RWPE2 (cell line): ENCODE measurements around the gene R3HDM4.
A peak's percentile ranks its signal among the peaks of the same experiment; 100 is the strongest.

Source experiments
- ATAC-seq: fragments of 200-7000 bp; cut with Tn5 transposase; 3 replicates; pipeline ENCODE4 v1.9.1; 2021; ENCODE audit warnings: low read depth
- DNase-seq: peaks from one replicate; pipeline ENCODE4 v3.0.0-alpha.2; 2020; ENCODE audit warnings: low spot score
- H3K27ac ChIP-seq: fragments of 450-650 bp; 2 replicates; pipeline ENCODE4 v1.5.1; 2017; ENCODE audit warnings: mild to moderate bottlenecking; ENCODE audit not compliant: poor library complexity, severe bottlenecking
- H3K27me3 ChIP-seq: fragments of 250-450 bp; sonication (Bioruptor Pico); 2 replicates; pipeline ENCODE4 v1.5.1; 2021; ENCODE audit warnings: mild to moderate bottlenecking, moderate library complexity; ENCODE audit not compliant: insufficient read depth, poor library complexity, severe bottlenecking
- H3K36me3 ChIP-seq: fragments of 250-450 bp; sonication (Bioruptor Pico); 2 replicates; pipeline ENCODE4 v1.5.1; 2020; ENCODE audit warnings: low read depth, mild to moderate bottlenecking, moderate library complexity
- H3K4me1 ChIP-seq: fragments of 250-450 bp; sonication (Bioruptor Pico); 2 replicates; pipeline ENCODE4 v1.5.1; 2021; ENCODE audit warnings: mild to moderate bottlenecking, moderate library complexity; ENCODE audit not compliant: insufficient read depth, poor library complexity, severe bottlenecking
- H3K4me3 ChIP-seq: fragments of 250-450 bp; sonication (Bioruptor Pico); 2 replicates; pipeline ENCODE4 v1.5.1; 2021; ENCODE audit warnings: mild to moderate bottlenecking, moderate library complexity; ENCODE audit not compliant: severe bottlenecking
- H3K9me3 ChIP-seq: fragments of 250-450 bp; sonication (Bioruptor Pico); 2 replicates; pipeline ENCODE4 v1.5.1; 2021; ENCODE audit warnings: mild to moderate bottlenecking, moderate library complexity; ENCODE audit not compliant: severe bottlenecking
- CTCF ChIP-seq: fragments of 450-650 bp; IDR thresholded peaks from one replicate; pipeline ENCODE4 v1.5.1; 2017; ENCODE audit warnings: mild to moderate bottlenecking, moderate library complexity; ENCODE audit not compliant: poor library complexity, severe bottlenecking

Gene R3HDM4

GRCh38 chr19:871446-872265 lies 41.4 kb downstream of the R3HDM4 start:
- Histone ChIP-seq H3K4me1 (peaks cover 17% of the 10 kb centered on the region), H3K36me3 (peaks cover 23% of the 10 kb centered on the region), H3K27me3 (no peaks in the 10 kb centered on the region), H3K9me3 (no peaks in the 10 kb centered on the region), H3K27ac (peak overlapping the region; percentile 91), H3K4me3 (no peak overlapping the region)
- no peak for TF ChIP-seq CTCF
- DNase-seq (no peak), ATAC-seq (no peak)

GRCh38 chr19:870963-871401 lies 42.0 kb downstream of the R3HDM4 start:
- no peaks in the 10 kb centered on the region for H3K9me3 ChIP-seq

DNA sequence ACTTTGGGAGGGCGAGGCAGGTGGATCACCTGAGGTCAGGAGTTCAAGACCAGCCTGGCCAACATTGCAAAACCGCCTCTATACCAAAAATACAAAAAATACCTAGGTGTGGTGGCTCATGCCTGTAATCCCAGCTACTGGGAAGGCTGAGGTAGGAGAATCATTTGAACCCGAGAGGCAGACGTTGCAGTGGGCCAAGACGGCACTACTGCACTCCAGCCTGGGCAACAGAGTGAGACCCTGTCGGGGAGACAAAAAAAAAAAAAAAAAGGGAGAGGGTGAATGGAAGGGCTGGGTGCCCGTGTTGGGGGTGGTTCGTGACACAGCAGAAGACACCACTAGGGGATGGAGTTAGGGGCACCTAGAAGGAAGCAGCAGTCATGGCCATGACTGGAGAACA lies 42.7 kb downstream of the R3HDM4 start:
- no peak for TF ChIP-seq CTCF
- no peak overlapping the region for H3K27ac ChIP-seq
- DNase-seq, result no peak

More at GRCh38 chr19:870963-871401, 42.0 kb downstream of the R3HDM4 start:
- no peak overlapping the region for H3K27ac ChIP-seq
- peaks cover 23% of the 10 kb centered on the region for H3K36me3 ChIP-seq
- H3K4me3 ChIP-seq, result no peak overlapping the region
- no peak for TF ChIP-seq CTCF
- ATAC-seq, result no peak
- H3K27me3 ChIP-seq, result no peaks in the 10 kb centered on the region
- peaks cover 17% of the 10 kb centered on the region for H3K4me1 ChIP-seq
- DNase-seq, result no peak

DNA sequence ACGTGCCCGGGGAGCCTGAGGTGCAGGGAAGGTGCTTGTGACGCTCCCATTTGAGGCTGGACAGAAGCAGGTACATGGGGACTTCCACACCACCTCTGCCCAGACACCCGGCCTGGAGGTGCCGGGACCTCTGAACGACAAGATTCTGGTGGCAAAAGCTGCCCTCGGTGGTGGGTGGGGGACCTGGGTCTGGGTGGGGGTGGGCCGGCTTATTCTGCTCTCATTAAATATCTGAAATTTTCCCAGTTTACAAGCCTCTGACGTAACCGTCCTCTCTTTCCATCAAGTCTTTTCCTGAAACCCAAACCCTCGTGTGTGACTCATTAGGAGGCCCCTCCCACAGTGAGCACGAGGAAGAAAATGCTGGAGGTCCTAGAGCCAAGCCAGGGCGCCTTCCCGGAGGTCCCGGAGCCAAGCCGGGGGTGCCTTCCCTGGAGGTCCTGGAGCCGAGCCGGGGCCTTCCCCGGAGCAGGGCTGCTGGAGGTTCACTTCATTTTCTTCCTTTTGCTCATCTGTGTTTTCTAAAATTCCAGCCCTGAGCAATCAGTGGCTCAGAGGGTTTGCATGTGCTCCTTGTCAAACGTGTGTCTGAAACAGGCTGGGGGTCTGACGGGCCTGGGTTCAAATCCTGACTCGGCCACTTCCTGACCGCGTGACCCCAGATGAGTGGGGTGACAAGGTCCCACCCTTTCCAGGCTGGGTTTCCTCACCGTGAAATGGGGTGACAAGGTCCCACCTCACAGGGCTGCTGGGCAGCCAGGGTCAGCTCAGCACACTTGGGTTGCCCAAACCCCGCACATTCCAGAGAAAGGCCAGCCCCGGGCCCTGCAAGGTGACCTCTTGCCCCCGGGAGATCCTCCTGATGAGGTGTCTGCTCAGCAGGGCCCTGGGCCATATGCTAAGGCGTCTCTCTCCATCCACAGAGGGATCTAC lies 43.5 kb downstream of the R3HDM4 start:
- Histone ChIP-seq H3K9me3 (no peaks in the 10 kb centered on the region), H3K36me3 (peaks cover 19% of the 10 kb centered on the region), H3K27me3 (no peaks in the 10 kb centered on the region), H3K4me3 (no peak overlapping the region), H3K4me1 (peaks cover 17% of the 10 kb centered on the region), H3K27ac (peak overlapping the region; percentile 48)
- TF ChIP-seq CTCF, result no peak
- peak; percentile 73 for DNase-seq
- peak; percentile 44 for ATAC-seq

More for the DNA sequence above, 42.7 kb downstream of the R3HDM4 start:
- ATAC-seq, result no peak
- Histone ChIP-seq H3K9me3 (no peaks in the 10 kb centered on the region), H3K27me3 (no peaks in the 10 kb centered on the region), H3K4me3 (no peak overlapping the region), H3K4me1 (peaks cover 17% of the 10 kb centered on the region), H3K36me3 (peaks cover 23% of the 10 kb centered on the region)
